Esophagus muscularis mucosa (tissue), 4 donors: ENCODE results near the gene SYNJ2.

Experiments used
- EP300 ChIP-seq: sonication (generic); formaldehyde crosslinking; IDR thresholded peaks from one replicate; pipeline ENCODE4 v1.6.1; 2017; ENCODE audit warnings: antibody characterized with exemption
- POLR2AphosphoS5 ChIP-seq, 2 donors: sonication (generic); formaldehyde crosslinking; IDR thresholded peaks; one replicate each; pipeline ENCODE4 v1.6.1; 2017; ENCODE audit warnings: antibody characterized with exemption in 2 of 2
- TF ChIP-seq, protein P1 (sequence below), 3 experiments: fragments of 200-600 bp in 2 of 3; fragments of 450-650 bp in 1 of 3; sonication (generic) in 2 of 3; IDR thresholded peaks; one replicate each; pipeline ENCODE4 v1.5.1; 2017 to 2019; ENCODE audit warnings: antibody characterized with exemption in 3 of 3, mild to moderate bottlenecking in 2 of 3, moderate library complexity in 1 of 3

DNA sequence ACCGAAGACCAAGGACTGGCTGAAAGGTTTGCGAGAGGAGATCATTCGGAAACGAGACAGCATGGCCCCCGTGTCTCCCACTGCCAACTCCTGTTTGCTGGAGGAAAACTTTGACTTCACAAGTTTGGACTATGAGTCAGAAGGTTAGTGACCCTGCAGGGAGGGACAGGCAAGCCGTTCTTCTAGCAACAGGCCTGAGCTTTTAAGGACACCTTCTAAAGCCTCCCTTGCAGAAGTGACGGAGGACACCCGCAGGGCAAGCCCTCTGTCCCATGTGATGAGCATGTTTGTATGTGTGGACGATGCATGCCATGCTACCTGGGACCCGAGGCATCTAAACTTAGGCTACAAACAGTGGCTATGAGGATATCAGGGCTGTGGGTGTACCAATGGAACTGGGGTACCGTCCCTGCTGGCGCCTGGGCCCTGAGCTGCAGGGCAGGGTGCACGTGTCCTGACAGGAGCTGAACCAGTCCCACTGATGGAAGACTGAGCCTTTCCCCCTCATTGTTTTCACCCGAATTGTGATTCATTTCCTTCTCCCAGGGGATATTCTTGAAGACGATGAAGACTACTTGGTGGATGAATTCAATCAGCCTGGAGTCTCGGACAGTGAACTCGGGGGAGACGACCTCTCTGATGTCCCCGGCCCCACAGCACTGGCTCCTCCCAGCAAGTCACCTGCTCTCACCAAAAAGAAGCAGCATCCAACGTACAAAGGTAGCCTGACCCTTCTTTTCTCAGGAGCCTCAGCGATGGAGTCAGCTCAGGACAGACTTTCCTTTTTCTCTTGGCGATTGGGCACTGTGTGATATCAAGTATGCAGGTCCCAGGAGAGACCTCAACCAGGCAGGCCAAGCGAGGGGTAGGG is 102.0 kb downstream of the SYNJ2 start:
- TF ChIP-seq, protein P1, sequence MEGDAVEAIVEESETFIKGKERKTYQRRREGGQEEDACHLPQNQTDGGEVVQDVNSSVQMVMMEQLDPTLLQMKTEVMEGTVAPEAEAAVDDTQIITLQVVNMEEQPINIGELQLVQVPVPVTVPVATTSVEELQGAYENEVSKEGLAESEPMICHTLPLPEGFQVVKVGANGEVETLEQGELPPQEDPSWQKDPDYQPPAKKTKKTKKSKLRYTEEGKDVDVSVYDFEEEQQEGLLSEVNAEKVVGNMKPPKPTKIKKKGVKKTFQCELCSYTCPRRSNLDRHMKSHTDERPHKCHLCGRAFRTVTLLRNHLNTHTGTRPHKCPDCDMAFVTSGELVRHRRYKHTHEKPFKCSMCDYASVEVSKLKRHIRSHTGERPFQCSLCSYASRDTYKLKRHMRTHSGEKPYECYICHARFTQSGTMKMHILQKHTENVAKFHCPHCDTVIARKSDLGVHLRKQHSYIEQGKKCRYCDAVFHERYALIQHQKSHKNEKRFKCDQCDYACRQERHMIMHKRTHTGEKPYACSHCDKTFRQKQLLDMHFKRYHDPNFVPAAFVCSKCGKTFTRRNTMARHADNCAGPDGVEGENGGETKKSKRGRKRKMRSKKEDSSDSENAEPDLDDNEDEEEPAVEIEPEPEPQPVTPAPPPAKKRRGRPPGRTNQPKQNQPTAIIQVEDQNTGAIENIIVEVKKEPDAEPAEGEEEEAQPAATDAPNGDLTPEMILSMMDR (IDR thresholded peaks at IDR 0.05): no peak
- TF ChIP-seq POLR2AphosphoS5 (IDR thresholded peaks at IDR 0.05) (no peak), EP300 (no peak)
